NK-92 (cell line): ENCODE measurements around the gene MGAT5B.
"Not testable (repeated sequence)": the region's sequence is repeated elsewhere in the genome, so short reads cannot be mapped to it uniquely, and the experiment has no call there.

Source experiments
- DNase-seq: peaks from one replicate; lab custom pipeline; 2025; ENCODE audit not compliant: unreplicated experiment; lab: John Stamatoyannopoulos, UW

MGAT5B gene

DNA sequence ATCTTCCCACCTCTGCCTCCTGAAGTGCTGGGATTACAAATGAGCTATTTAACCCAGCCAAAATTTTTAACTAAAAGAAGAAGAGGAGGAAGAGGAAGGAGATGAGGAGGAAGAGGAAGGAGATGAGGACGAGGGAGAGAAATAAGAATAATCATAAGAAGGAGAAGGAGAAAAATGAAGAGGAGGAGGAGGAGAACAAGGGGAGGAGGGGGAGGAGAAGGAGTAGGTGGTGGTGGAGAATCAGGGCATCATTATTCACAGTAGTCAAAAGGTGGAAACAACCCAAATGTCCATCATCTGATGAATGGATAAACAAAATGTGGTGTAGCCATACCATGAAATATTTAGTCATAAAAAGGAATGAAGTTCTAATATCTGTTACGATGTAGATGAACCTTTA is 21.2 kb upstream of the MGAT5B start:
- DNase-seq = no peak

DNA sequence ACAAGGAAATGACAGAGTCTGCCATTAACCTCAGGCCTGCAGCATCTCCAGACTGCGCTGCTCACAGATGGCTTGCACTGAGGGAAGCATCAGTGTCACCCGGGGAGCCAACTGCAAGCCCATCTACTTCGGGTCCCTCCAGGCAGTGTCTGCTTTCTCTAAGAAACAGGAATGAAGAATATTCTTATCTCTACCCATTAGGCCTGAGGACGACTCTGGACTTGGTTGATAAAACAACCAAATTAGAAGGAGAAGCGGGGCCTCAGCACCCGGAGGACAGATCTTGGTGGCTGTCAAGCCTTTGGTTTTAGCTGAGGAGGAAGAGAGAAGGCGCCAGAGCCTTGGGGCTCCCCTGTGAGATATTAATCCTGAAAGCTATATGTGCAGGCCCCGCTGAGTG is 19.5 kb upstream of the MGAT5B start:
- DNase-seq = no peak

DNA sequence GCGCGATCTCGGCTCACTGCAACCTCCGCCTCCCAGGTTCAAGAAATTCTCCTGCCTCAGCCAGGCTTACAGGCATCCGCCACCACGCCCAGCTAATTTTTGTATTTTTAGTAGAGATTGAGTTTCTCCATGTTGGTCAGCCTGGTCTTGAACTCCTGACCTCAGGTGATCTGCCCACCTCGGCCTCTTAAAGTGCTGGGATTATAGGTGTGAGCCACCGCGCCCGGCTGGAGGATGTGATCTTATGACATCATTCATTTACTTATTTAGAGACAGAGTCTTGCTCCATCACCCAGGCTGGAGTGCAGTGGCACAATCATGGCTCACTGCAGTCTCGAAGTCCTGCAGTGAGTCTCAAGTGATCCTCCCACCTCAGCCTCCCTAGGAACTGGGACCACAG is 19.0 kb upstream of the MGAT5B start:
- DNase-seq = not testable (repeated sequence)

DNA sequence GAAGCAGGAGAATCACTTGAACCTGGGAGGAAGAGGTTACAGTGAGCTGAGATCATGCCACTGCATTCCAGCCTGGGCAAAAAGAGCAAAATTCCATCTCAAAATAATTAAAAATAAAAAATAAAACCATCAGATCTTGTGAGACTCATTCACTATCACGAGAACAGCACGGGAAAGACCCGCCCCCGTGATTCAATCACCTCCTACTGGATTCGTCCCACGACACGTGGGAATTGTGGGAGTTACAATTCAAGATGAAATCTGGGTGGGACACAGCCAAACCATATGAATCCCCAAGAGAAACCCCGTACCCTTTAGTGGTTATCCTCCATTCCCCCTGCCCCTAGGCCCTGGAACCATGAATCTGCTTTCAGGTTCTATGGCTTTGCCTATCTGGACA is 15.4 kb upstream of the MGAT5B start:
- DNase-seq = no peak

DNA sequence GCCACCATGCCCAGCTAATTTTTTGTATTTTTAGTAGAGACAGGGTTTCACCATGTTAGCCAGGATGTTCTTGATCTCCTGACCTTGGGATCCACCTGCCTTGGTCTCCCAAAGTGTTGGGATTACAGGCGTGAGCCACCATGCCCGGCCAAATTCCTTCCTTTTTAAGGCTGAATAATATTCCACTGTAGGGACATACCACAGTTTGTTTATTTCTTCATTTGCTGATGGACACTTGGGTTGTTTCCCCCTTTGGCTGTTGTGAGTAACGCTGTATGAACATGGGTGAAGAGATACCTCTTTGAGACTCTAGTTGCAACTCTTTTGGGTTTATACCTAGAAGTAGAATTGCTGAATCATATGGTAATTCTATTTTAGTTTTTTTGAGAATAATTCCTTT is 13.1 kb upstream of the MGAT5B start:
- no peak for DNase-seq

DNA sequence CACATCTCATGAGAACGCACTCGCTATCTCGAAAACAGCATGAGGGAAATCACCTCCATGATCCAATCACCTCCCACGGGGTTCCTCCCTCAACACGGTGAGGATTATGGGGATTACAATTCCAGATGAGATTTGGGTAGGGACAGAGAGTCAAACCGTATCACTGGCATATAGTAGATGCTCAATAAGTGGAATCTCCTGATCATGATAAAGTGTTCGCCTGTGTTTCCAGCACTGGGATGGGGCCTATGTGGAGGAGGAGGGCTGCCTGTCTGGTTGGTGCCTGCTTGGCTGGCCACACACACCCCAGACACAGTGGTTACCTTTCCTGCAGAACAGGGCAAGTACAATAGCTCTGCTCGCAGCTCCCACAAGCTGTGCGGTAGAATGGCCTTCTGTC is 6.1 kb upstream of the MGAT5B start:
- no peak for DNase-seq

DNA sequence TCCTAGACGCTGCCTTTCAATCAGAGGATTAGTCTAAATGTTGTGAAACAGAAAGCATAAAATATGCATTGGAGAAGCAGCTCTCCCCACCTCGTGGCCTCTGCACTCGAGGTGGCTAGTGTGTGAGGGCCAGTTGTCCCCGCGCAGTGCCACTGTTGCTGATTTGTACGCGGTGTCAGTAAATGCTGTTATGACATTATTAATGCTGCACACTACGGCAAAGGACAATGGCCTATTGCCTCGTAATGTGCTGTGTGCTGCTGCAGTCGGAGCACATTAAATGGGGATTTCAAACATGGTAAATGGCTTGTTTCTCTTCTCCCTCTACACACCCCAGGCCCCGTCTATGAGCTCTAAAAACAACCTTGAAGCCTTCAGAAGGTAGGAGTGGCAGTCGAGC is 5.7 kb upstream of the MGAT5B start:
- no peak for DNase-seq

DNA sequence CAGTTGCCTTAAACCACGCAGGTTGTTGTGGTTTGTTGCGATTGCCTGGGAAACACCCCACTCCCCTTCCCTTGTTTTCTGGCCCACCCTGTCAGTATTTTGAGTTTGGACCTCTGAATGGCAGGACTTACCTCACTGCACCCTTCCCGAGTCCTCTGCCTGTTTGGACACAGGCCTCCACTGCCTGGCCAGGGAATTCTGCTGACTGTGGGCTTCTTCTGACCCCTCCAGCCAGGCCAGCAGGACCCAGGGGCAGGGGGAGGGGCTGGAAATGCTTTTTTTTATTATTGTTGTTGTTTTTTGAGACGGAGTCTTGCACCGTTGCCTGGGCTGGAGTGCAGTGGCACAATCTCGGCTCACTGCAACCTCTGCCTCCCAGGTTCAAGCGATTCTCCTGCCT is 4.2 kb upstream of the MGAT5B start:
- DNase-seq = no peak

DNA sequence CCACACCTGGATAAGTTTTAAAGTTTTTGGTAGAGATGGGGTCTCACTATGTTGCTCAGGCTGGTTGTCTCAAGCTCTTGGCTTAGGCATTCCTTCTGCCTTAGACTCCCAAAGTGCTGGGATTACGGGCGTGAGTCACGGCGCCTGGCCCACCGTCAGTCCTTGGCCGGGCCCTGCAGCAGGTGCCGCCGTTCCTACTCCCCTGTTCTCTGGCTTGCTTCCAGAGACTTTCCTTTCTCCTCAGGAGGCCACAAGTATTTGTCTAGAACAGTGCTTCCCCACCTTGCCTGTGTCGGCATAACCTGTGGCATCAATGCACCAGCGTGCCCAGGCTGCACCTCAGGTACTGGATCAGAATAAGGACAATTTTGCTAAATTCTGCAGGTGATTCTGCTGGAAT is 3.0 kb upstream of the MGAT5B start:
- DNase-seq = no peak

DNA sequence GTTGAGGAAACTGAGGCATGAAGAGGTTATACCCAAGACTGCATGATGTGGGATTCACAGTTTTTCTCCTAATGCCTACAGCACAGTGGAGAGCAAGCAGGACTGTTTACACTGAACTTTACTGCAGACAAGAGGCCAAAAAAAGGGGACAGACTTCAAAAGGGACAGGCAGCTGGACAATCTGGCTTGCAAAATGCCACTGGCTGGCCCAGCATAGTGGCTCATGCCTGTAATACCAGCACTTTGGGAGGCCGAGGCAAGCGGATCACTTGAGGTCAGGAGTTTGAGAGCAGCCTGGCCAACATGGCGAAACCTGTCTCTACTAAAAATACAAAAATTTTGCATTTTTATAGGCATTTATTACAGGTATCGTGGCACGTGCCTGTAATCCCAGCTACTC is 2.0 kb upstream of the MGAT5B start:
- no peak for DNase-seq

DNA sequence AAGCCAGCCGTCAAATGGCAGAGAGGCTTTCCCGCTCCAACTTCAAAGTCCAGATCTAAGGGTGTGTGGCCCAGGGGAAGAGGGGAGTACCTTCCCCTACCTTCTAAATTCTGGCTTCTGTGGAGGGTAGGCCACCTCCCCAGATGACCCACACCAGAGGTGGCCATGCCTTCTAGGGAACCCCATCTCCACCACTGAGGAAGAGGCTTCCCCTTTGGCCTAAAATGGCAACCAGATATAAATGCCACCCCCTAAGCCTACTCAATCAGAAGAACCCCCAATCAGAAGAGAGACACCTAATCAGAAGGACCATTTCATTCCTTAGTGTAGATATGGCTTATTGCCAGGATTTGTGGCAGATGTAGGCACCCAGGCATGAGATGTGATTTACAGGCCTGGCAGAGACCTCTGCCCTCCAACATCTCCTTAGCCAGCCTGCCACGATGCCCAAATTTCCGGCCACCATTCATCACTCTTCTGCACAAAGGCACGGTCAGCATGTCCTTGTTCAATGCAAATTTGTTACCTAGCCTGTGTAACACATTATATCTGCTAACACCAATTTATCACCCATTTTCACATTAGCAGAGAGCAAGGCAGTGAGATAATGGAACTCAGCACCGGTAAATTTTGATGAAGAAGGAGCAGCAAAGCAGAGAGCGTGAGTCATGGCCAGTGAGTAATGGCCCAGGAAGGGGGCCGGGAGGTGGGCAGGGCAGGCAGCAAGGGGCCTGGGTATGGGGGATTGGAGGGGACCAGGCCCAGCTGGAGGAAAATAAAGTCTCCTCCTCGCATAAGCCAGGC is 1.2 kb upstream of the MGAT5B start:
- DNase-seq = no peak

DNA sequence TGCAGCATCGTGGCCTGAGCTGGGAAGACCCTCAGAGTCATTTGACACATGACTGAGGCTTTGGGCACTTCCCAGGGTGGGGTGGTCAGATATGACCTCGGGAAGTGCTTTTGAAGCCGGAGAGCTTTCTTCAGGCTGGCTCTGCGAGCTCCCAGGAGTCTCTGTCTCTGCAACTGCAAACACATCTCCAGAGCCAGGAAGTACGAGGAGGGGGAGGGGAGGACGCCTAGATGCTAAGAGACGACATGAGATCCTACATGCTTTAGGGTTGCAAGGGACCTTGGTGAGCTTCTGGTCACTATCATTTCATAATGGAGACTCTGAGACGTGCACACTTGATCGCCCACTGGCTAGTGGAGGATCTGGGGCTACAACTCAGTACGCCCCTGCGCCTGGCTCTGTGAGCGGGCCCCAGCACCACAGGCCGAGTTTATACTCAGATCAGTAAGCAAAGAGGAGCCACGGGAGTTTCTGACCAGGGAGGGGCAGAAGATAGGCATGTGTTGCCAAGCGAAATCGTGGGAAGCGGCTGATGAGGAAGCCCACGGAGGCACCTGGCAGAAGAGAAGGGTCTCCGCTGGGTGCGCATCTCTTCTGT is 527 bp upstream of the MGAT5B start:
- DNase-seq = no peak

DNA sequence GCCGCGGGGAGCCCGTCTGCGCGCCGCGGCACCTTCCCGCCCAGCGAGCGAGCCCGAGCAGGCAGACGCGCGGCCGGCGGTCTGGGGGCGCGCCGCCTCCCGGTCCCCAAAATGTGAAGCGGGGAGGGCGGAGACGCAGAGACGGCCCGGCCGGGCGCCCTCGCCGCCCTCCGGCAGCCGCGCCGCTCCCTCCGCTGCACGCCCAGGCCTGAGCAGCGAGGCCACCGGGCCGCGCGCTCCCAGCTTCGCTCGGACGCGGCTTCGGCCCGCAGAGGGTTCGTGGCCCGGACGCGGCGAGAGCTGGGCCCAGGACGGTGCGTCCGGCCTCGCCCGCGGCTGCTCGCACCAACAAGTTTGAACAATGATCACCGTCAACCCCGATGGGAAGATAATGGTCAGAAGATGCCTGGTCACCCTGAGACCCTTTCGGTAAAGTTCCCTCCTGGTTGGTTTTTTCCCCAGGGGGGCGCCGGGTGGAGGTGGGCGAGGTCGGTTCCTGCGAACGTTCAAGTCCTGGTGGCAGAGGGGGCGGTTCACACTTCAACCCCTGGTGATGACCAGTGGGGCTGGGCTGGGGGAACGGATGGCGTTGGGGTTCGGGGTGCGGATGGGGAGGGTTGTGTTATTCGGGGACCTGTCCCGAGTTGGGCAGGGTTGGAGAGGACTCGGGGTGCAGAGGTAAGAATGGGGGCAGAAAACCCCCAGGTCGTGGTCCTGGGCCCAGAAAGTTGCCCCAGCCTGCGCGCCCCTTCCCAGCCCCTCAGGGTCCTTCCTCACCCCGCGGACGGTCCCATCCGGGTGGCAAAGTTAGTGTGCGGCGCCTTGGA is 678 bp downstream of the MGAT5B start:
- no peak for DNase-seq

DNA sequence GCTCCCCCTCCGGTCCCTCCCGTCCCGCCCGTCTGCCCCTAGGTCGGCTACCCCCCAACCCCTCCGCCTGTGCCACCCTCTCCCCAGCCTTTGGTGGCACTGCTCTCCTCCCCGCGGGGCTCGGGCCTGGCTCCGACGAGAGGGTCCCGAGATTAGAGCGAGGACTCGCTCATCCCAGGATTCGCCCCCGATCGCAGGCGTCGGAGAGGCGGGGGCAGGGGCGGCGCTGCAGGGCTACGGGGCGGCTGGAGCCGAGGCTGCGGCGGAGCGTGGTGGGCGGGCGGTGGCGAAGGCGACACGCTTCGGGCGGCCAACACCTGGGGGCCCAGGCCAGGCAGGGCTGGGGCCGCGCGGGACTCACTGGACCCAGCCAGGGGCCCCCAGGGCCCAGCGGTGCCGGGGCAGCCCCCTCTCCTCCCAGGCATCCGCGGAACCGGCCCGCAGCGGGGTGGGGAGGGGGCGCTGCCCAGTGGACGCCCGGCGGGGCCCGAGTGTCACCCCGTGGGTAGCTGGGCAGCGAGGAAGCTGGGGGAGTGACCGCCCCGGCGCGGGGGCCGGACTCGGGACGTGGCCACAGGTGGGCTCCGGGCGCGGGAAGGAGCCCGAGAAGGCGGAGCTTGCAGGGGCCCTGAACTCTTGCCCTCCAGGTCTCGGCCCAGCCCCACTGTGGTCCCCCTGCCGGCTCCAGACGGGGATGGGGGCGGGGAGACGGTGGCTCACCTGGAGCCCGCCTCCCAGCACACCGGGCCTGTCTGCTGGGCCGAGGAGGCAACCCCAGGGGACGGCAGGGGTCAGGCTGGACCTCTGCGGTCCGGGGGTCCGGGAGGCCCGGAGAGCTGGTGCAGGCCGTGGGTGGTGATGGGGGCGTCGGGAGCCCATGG is 1.5 kb downstream of the MGAT5B start:
- DNase-seq = no peak

DNA sequence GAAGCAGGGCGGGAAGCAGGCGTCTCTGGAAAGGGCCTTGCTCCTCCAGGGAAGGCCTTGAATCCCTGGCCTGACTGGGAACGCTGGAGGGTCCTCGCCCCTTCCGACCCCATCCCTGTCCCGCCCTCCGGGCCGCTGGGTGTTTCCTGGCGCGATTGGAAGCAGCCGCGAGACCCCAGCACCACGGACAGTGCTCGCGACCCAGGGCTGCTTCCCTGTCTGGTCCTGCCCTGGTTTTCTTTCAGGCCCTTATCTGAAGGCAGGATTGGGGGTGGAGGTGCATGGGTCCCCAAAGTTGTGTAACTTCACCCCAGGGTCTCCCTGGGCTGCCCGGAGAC is 2.1 kb downstream of the MGAT5B start:
- DNase-seq = no peak

DNA sequence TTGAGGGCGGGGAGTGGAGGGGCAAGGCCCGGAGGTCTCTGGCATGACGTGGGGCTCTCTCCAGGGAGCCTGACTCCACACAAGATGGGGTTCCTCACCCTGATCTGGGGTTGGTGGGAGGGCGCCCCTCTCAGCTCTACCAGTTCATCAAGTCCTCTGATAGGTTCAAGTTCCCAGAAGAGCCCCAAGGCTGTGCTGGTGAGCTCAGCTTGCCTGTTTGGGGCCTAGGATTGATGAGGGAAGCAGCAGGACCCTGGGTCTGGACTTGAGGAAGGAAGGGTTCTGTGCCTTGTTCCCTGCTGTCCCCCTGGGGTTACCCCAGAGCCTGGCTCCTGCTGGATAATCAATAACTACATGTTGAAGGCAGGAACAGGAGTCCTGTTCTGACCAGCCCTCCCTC is 3.5 kb downstream of the MGAT5B start:
- DNase-seq = no peak

DNA sequence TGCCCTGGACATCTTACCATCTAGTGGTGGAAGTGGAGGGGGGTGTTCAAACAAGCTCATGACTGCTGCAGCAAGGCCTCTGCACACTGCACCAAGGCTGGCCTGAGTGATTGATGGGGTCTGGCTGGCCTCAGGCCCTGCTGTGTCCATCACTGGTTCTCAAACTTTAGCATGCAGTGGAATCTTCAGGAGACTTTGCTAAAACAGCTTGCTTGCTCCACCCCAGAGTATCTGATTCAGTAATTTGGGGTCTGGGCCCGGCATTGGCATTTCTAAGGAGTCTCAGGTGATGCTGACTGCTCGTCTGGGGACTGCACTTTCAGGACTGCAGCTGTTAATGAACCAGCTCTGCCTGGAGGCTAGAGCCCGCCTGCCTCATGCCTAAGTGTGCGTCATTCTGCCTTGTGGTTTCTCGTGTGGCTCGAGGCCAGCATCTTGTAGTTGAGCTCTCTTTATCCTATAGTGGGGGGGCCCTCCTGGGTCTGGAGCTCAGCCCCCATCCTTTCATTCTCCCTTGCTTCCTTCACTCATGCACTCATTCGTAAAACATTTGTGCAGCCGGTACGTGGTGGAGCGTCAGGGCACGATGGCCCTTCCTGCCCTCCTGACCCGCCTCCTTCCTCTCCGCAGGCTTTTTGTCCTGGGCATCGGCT is 4.1 kb downstream of the MGAT5B start:
- no peak for DNase-seq

DNA sequence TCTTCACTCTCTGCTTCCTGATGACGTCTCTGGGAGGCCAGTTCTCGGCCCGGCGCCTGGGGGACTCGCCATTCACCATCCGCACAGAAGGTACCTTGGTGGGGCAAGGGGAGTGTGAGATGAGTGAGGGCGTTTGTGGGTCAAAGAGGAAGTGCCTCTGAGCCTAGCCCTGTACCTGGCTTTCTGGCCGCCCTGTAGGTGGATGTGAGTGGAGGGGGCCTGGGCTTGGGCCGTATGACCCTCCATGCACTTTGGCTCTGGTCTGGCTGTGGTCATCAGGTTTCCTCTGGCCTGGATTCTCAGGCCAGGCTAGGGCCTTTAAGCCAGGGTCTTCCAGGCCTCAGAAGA is 4.6 kb downstream of the MGAT5B start:
- no peak for DNase-seq

DNA sequence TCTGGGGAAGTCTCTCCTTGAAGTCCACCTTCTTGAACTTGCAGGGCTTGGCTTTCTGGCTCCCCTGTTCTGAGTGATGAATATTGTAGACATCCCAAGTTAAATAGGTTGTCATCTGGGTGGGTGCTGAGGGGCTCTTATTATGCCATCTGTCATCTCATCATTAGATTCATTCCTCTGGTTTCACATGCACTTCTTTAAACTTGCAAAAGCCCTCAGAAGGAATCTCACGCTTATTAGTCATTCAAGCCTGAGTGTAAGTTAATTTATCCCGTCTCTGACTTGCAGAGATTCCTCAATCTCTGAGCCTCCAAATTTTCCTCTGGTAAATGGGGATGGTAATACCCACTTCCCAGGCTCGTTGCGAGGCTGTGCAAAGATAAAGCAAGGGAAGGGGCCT is 5.7 kb downstream of the MGAT5B start:
- DNase-seq = no peak

DNA sequence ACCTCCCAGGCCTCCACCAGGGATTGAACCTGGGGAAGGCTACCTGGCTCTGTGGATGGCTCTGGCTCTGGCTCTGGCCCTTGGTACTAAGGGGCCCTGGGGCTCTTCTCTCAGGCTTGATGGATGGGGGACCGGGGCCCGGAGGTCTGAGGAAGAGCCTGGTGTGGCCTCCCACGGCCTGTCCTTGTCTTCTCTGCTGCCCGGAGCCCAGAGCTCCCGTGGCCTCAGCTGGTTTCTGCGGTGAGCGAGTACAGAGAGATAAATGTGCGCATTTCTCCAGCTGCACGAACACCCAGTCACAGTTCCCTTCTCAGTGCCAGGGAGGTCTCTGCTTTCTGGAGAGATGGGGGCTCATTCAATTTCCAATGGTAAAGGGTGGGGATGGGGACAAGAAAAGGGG is 9.2 kb downstream of the MGAT5B start:
- DNase-seq = no peak

DNA sequence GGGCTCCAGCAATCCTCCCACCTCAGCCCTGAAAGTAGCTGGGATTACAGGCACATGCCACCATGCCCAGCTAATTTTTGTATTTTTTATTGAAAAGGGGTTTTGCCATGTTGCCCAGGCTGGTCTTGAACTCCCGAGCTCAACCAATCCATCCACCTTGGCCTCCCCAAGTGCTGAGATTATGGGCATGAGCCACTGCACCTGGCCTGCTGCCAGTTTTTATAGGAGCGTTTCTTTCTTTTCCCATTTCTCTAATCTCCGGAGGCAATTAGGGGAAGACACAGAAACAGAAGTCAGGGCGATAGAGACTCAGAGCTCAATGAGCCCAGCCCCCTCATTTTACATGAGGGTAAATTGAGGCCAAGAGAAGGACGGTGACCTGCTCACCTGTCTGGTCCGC is 10.4 kb downstream of the MGAT5B start:
- no peak for DNase-seq
